Suppressor macrophage (primary cell): ENCODE results near the gene CLEC9A.

Source experiments
- DNase-seq, 4 experiments: peaks; one replicate each; pipeline ENCODE4 v3.0.0-alpha.2; 2020 to 2022
- total RNA-seq, 17 experiments: gene quantifications; one replicate each; lab custom pipeline; 2026; ENCODE audit warnings: mixed read lengths in 6 of 17, inconsistent platforms in 3 of 17; lab: John Stamatoyannopoulos, UW

The CLEC9A gene
- total RNA-seq = 0 to 1.1 (median 0) reads per million in 17 experiments

- DNase-seq = no peak
These were observed at the start of gene CLEC9A for GRCh38 chr12:10030446-10030845. CLEC9A (plus strand) TSS chr12:10030682; CDS start chr12:10052688, 22,006 bp downstream.

DNA sequence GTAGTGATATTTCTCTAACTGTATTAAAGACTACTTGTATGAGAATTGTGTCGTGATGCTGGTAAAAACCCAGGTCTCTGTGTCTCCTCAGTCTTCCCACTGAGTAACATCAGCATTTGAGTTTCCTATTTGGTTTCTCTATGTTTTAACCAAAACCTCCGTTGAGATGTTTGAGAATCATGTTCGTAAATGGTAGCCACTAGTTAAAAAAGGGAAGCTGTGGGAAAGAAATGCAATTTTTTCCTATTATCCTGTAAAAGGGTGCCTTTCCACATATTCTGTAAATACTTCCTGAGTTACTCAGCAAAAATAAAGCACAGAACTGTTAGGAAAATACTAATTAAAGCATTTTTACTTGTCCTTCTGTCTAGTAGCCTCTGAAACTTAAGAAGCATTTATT, 38.6 kb upstream of the CLEC9A start:
- peak; percentile 13 to 61 (median 42) for DNase-seq

DNA sequence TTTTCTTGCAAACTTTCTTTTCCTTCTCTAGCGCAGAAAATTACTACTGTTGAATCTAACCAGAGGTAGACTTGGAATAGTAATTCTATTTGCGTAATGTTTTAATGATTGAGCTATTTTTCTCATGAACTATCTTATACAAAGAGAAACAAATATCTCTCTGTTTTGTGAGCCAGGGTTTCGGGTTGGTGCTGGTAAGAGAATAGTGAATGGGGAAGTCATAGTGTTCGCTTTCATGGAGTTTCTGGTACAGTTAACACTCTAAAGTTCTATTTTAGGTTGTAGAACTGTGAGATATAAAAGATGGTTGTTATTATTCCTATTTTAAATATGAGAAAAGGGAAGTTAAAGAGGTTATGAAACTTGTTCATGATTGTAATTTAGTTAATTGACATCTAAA, 38.2 kb upstream of the CLEC9A start:
- peak in 3 of 4 experiments; percentile 33 to 52 (median 41) for DNase-seq

DNA sequence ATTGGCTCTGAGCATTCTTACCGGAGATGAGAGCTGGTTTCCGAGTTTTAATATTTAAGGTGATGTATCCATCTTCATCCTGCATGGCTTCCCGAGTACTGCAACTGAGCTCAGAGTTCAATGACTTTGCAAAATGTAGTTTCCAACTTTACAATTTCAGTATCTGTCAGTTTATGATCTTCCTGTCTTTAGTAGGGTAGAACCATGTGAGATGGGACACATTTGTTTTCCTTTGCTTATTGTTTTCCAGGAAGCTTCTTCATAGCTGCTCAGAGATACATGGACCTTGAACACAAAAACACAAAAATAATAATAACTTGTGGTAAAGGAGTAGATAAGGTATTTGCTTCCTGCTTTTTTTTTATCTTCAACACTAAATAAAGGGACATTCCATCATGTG, 31.5 kb upstream of the CLEC9A start, which contains the start of gene CLEC1B:
Gene CLEC1B, minus strand, starts transcription at position 106 of the 400 bp plus-strand sequence. Its CDS starts 21 bp downstream, at position 85.
- no peak for DNase-seq

- DNase-seq = no peak
These were observed 29.2 kb upstream of the CLEC9A start for GRCh38 chr12:10001171-10001776.

DNA sequence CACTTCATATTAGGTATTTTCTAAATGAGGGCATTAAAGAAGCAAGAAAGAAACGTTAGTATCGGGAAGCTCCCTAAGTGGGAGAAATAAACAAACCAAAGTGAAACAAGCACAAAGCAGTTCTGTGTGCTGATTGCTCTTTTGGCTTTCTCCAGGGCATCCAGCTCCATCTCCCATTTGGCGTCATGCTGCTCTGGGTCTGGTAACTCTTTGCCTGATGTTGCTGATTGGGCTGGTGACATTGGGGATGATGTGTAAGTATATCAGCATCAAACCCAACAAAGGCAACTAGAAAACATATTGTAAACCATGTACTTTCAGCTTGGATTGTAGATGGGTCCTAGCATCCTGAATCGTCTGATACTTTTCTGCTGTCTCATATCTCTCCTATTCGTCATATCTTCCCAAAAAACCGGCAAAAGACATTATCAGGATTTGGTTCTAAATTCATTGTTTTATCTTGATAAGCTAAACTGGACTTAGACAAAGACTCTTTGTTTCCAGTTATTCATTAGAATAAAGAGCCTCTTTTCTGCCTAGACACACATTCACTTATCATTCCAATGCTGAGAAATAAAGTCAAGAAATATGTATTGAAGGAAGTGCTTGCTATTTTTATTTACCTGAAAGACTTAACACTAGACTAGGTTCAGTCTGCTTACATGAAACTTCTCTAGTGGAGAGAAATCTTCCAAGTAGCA, 17.7 kb upstream of the CLEC9A start:
- DNase-seq = no peak

DNA sequence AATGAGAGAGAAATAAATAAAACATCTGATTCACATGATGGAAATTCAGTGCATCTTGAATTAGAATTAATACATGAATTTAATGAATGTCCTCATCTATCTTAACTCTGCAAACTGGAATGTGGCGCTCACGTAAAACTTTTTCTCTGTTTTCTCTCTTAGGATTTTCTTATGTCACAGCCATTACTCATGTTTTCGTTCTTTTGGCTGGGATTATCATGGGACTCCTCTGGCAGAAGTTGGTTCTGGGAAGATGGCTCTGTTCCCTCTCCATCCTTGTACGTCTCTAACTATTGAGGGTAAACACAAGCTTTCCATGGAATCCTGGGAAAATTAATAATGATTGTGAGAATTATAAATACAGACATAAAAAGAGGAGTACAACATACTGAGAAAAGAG, 15.0 kb upstream of the CLEC9A start:
- no peak for DNase-seq

DNA sequence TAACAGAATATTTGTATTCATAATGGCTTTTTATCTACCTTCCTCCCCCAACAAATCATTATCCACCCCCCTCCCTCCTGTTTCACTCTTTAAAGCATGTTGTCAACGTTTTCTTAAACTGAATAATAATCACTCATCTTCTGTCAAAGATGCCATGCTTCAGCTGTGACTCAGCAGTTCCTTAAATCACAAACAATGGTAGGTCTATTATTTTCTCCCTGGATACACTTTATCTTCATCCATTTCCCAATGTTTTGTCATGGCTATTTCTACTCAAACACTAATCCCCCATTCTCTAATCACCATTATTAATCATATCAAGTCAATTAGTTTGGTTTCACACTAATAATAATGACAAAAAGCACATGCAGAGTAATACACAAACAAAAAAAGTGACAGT, 13.6 kb upstream of the CLEC9A start:
- DNase-seq = peak in 1 of 4 experiments; percentile 15

GRCh38 chr12:10018386-10018785, 12.1 kb upstream of the CLEC9A start:
- peak; percentile 28 to 66 (median 50) for DNase-seq

DNA sequence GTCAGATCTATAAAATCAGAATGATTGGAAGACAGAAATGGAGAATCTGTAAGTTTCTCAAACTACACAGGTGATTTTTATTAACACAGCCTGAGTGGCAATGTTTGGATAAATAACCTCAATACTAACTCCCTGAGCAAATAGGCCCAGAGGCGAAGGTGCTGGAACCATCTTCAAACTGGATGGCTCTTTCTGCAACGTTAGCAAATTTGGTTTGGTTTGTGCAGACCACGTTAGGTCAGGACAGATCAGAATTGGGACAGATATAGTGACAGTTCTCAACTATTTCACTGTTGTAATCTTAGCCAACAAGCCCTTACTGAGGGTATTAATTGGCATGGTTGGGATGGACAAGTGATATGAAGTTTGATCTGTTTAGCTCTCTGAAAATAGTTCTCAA, 9.1 kb upstream of the CLEC9A start:
- no peak for DNase-seq

GRCh38 chr12:10025236-10025635, 5.2 kb upstream of the CLEC9A start:
- peak in 2 of 4 experiments; percentile 14 to 40 for DNase-seq

DNA sequence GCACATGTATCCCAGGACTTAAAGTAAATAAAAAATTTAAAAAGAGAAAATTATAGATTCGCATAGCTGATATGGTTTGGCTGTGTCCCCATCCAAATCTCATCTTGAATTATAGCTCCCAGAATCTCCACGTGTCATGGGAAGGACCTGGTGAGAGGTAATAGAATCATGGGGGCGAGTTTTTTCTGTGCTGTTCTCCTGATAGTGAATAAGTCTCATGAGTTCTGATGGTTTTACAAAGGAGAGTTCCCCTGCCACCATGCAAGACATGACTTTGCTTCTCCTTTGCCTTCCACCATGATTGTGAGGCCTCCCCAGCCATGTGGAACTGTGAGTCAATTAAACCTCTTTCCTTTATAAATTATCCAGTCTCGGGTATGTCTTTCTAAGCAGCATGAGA, 3.8 kb upstream of the CLEC9A start:
- peak in 3 of 4 experiments; percentile 13 to 51 (median 40) for DNase-seq

DNA sequence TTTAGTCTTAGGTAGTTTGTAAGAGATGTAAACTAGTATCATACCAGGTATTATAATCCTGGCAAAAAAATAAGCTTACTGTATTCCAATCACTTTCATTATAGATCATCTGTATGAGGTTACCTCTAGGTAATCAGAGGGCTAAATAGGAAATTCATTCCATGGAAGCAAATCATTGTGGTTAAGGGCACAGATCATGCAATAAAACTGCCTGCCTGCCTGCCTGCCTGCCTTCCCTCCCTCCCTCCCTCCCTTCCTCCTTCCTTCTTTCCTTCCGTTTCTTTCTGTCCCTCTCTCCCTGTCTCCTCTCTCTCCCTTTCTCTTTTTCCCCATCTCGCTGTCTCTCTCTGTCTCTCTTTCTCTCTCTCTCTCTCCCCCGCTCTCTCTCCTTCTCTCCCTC, 3.2 kb upstream of the CLEC9A start:
- peak in 2 of 4 experiments; percentile 16 to 21 for DNase-seq

- DNase-seq = peak; percentile 88 to 99 (median 94)
These were observed 2.8 kb upstream of the CLEC9A start for GRCh38 chr12:10027721-10028120.

DNA sequence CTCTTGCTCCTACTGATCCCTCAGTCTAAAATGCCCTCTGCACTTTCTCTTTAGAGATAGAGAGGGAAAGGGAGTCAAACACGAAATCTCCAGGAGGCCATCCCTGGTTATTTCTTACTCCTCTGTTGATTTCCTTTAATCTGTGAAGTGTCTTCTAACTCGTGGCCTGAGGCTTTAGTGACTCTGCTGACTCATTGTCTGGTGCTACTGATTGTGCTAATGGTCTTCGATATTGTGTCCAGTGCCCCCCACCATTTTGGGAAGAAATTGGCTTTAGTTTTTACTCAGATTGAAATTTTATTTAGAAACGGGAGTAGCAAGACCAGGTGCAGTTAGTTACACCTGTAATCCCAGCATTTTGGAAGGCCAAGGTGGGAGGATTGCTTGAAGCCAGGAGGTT, 839 bp downstream of the CLEC9A start:
- peak; percentile 15 to 55 (median 40) for DNase-seq

GRCh38 chr12:10031771-10032175, 1.3 kb downstream of the CLEC9A start:
- DNase-seq = peak in 1 of 4 experiments; percentile 30

DNA sequence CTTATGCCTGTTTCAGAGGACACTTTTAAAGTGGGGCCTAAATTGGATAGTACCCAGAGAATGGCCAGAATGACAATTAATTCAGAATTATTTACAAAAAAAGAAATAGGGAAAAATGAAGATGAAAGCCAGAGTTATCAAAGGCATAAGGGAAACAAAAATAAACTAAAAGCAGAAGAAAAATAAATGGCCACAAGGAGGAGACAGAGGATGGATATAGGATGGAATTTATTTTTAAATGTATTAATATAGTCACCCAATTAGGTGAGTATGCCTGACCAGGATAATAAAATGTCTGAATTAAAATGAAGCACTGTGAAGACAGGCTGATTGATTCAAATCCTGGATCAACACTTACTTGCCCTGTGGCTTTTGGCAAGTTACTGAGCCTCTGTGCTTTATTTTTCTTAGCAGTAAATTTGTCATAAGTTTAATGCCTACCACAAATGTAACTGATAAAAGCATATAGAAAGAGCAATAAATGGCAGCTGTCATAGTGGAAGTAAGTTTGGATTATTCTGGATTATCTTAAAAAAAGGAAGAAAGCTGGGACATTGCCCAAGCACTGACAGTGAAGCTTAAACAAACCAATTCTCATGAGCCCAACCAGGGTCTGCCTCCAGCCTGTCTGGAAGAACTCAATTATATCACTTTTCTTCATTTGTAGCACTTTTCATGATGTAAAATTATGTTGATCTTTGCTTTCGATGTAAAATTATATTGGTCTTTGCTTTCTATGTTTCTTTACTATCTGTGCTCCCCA, 3.5 kb downstream of the CLEC9A start:
- DNase-seq = peak; percentile 36 to 66 (median 46)

- DNase-seq = no peak
These were observed 11.7 kb downstream of the CLEC9A start for GRCh38 chr12:10042167-10042566.

DNA sequence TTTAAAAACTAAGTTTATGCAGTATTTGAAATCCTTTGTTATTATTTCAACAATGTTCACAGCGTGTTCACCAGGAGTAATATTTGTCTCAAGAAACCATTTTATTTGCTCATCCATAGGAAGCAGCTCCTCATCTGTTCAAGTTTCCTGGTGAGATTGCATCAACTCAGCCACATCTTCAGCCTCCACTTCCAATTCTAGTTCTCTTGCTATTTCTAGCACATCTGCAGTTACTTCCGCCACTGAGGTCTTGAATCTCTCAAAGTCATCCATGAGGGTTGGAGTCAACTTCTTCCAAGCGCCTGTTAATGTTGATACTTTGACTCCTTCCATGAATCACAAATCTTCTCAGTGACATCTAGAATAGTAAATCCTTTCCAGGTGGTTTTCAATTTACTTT, 18.0 kb downstream of the CLEC9A start:
- DNase-seq = peak; percentile 37 to 69 (median 54)

GRCh38 chr12:10052193-10052913, 21.9 kb downstream of the CLEC9A start:
- no peak for DNase-seq

DNA sequence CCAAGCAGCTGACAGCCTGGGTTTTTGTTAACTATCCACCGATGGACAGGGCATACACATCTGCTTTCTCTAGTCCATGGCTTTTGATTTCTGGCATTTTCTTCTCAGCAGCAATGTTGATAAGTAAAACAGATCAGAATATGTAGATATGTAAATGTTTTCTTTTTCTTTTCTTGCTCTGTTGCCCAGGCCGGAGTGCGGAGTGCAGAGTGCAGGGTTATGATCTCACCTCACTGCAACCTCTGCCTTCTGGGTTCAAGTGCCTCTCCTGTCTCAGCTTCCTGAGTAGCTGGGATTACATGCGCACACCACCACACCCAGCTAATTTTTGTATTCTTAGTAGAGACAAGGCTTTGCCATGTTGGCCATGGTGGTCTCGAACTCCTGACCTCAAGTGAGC, 27.9 kb downstream of the CLEC9A start:
- no peak for DNase-seq

DNA sequence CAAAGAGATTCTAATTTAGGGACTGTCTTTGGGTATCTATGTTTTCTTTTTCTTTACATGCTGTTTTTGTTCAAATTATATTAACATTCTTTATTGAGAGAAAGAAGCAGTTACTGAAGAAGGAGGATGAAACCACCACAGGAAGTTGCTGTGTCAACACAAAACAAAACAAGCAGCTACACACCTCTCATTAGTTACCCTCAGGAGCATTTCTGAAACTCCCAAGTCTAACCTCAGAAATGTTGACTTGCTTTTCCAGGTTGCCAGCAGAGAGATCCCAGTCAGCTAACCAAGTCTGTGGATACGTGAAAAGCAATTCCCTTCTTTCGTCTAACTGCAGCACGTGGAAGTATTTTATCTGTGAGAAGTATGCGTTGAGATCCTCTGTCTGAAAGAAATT, 34.8 kb downstream of the CLEC9A start:
- no peak for DNase-seq

DNA sequence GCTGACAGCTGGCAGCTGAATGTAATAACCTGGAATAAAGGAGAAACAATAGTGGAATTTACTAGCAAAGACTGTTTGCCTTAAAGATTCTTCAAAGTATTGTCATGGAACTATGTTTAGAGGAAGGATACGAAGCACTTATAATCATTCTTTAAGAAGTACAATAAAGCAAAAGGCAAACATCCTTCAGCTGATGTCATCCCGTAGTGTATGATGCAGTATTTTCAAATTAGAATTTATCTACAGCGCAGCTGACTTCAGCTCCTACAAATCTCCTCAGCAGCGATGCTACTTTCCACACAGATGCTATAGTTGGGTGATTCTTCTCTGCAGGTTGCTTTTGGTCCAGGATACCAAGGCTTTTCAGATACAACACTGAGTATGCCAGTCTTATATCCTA, 36.8 kb downstream of the CLEC9A start:
- no peak for DNase-seq
